HG03354 (cell line): Measurements from ENCODE around the gene NFXL1.
"Not testable (repeated sequence)": the region's sequence is repeated elsewhere in the genome, so short reads cannot be mapped to it uniquely, and the experiment has no call there.

ENCODE experiments used
- ATAC-seq: cut with Tn5 transposase; IDR thresholded peaks from one replicate; pipeline ENCODE4 v1.9.1; 2021; ENCODE audit warnings: mild to moderate bottlenecking; ENCODE audit not compliant: unreplicated experiment, poor library complexity, severe bottlenecking

Gene NFXL1

GRCh38 chr4:47914220-47914925, at the start of gene NFXL1:
Gene NFXL1, minus strand, starts transcription at chr4:47914583. Its CDS starts 380 bp downstream, at chr4:47914203.
- peak; percentile 98 for ATAC-seq

GRCh38 chr4:47954677-47955076, 40.3 kb upstream of the NFXL1 start:
- no peak for ATAC-seq

GRCh38 chr4:47954245-47954644, 39.9 kb upstream of the NFXL1 start:
- ATAC-seq = no peak

- no peak for ATAC-seq
Measured at GRCh38 chr4:47945930-47946726, 31.7 kb upstream of the NFXL1 start.

GRCh38 chr4:47942081-47942819, 27.9 kb upstream of the NFXL1 start:
- ATAC-seq = no peak

GRCh38 chr4:47939456-47939855, 25.1 kb upstream of the NFXL1 start:
- no peak for ATAC-seq

- no peak for ATAC-seq
Measured at GRCh38 chr4:47936336-47936735, 22.0 kb upstream of the NFXL1 start.

- ATAC-seq = peak; percentile 77
Measured at GRCh38 chr4:47933840-47934239, 19.5 kb upstream of the NFXL1 start.

- no peak for ATAC-seq
Measured at GRCh38 chr4:47930971-47931804, 16.8 kb upstream of the NFXL1 start.

- no peak for ATAC-seq
Measured at GRCh38 chr4:47929682-47930201, 15.4 kb upstream of the NFXL1 start.

GRCh38 chr4:47926667-47927258, 12.4 kb upstream of the NFXL1 start:
- peak; percentile 99 for ATAC-seq

- ATAC-seq = not testable (repeated sequence)
Measured at GRCh38 chr4:47923261-47923608, 8.9 kb upstream of the NFXL1 start.

GRCh38 chr4:47922436-47923260, 8.3 kb upstream of the NFXL1 start:
- not testable (repeated sequence) for ATAC-seq

- ATAC-seq = not testable (repeated sequence)
Measured at GRCh38 chr4:47917163-47917562, 2.8 kb upstream of the NFXL1 start.

GRCh38 chr4:47915378-47915777, 995 bp upstream of the NFXL1 start:
- no peak for ATAC-seq

- ATAC-seq = peak; percentile 30
Measured at GRCh38 chr4:47914926-47915237, 499 bp upstream of the NFXL1 start.

- peak; percentile 27 for ATAC-seq
Measured at GRCh38 chr4:47913861-47914219, 543 bp downstream of the NFXL1 start.

- ATAC-seq = no peak
Measured at GRCh38 chr4:47913330-47913729, 1.1 kb downstream of the NFXL1 start.
